ENCODE measurements around the gene TBC1D1. TPM values are rescaled to one million over a fixed set of nuclear protein-coding genes. Genes with fewer than 3 reads are reported as not detected.

TBC1D1 gene
- total RNA-seq, 4 donors from 2014 or later = 206 to 258 (median 221) TPM

- TF ChIP-seq CTCF (IDR thresholded peaks at IDR 0.05) (no peak), POLR2A (IDR thresholded peaks at IDR 0.05; ENCODE audit: low read depth) (no peak), EP300 (IDR thresholded peaks at IDR 0.05) (no peak), POLR2AphosphoS5 (IDR thresholded peaks at IDR 0.05) (no peak)
- 60% methylated on average over 13 of the region's 17 CpGs for WGBS
- no peaks in the 10 kb centered on the region for H3K36me3 ChIP-seq
- H3K27ac ChIP-seq (replicated peaks in 1 of 4) = peak overlapping the region; percentile 9 to 47 (median 38)
- no peaks in the 10 kb centered on the region for H3K9me3 ChIP-seq
- H3K4me3 ChIP-seq = no peak overlapping the region
- intact Hi-C loops (cut with DNase I) = no loop called here
- no peak for DNase-seq (ENCODE audit: extremely low spot score)
- peaks cover 24 to 30% (median 27%) of the 10 kb centered on the region in 4 donors for H3K4me1 ChIP-seq
- no peaks in the 10 kb centered on the region for H3K27me3 ChIP-seq
Observed at GRCh38 chr4:38154681-38155588, 264.1 kb downstream of the TBC1D1 start.

GRCh38 chr4:38155589-38156294 lies 264.9 kb downstream of the TBC1D1 start:
- intact Hi-C loops (cut with DNase I) = no loop called here
- TF ChIP-seq EP300 (IDR thresholded peaks at IDR 0.05) = no peak
- TF ChIP-seq POLR2AphosphoS5 (IDR thresholded peaks at IDR 0.05) = no peak
- TF ChIP-seq CTCF (IDR thresholded peaks at IDR 0.05) = no peak
- no peak for TF ChIP-seq POLR2A (IDR thresholded peaks at IDR 0.05; ENCODE audit: low read depth)
- no peaks in the 10 kb centered on the region for H3K9me3 ChIP-seq
- no peaks in the 10 kb centered on the region for H3K36me3 ChIP-seq
- H3K27ac ChIP-seq (replicated peaks in 1 of 4) = peak overlapping the region in 2 of 4 donors; percentile 13 to 20
- peaks cover 21 to 27% (median 24%) of the 10 kb centered on the region in 4 donors for H3K4me1 ChIP-seq
- 93% methylated on average over 7 of the region's 7 CpGs for WGBS
- no peak for DNase-seq (ENCODE audit: extremely low spot score)
- H3K27me3 ChIP-seq = no peaks in the 10 kb centered on the region
- no peak overlapping the region for H3K4me3 ChIP-seq

- H3K9me3 ChIP-seq = no peaks in the 10 kb centered on the region
- WGBS = 60% methylated on average over 1 of the region's 1 CpG
- H3K4me1 ChIP-seq = peaks cover 25 to 36% (median 34%) of the 10 kb centered on the region in 4 donors
- H3K36me3 ChIP-seq = no peaks in the 10 kb centered on the region
- no peaks in the 10 kb centered on the region for H3K27me3 ChIP-seq
- intact Hi-C loops (cut with DNase I) = no loop called here
- no peak for DNase-seq (ENCODE audit: extremely low spot score)
- H3K4me3 ChIP-seq = no peak overlapping the region
- TF ChIP-seq POLR2A (IDR thresholded peaks at IDR 0.05; ENCODE audit: low read depth) = no peak
- TF ChIP-seq CTCF (IDR thresholded peaks at IDR 0.05) = no peak
- TF ChIP-seq EP300 (IDR thresholded peaks at IDR 0.05) = no peak
- no peak for TF ChIP-seq POLR2AphosphoS5 (IDR thresholded peaks at IDR 0.05)
- no peak overlapping the region for H3K27ac ChIP-seq (replicated peaks in 1 of 4)
Observed at GRCh38 chr4:38157592-38157991, 266.7 kb downstream of the TBC1D1 start.

- 53% methylated on average over 3 of the region's 3 CpGs for WGBS
- peak overlapping the region in 3 of 4 donors; percentile 50 to 58 (median 54) for H3K27ac ChIP-seq (replicated peaks in 1 of 4)
- peaks cover 9 to 29% (median 20%) of the 10 kb centered on the region in 4 donors for H3K4me1 ChIP-seq
Observed at GRCh38 chr4:38160487-38161207, 269.8 kb downstream of the TBC1D1 start.

More at GRCh38 chr4:38160487-38161207, 269.8 kb downstream of the TBC1D1 start:
- TF ChIP-seq POLR2A (IDR thresholded peaks at IDR 0.05; ENCODE audit: low read depth) = no peak
- TF ChIP-seq POLR2AphosphoS5 (IDR thresholded peaks at IDR 0.05) = no peak
- TF ChIP-seq CTCF (IDR thresholded peaks at IDR 0.05) = no peak
- no peak for TF ChIP-seq EP300 (IDR thresholded peaks at IDR 0.05)
- no peak for DNase-seq (ENCODE audit: extremely low spot score)
- Histone ChIP-seq H3K27me3 (no peaks in the 10 kb centered on the region), H3K4me3 (no peak overlapping the region), H3K9me3 (peaks cover 0 to 4% (median 0%) of the 10 kb centered on the region in 4 donors), H3K36me3 (no peaks in the 10 kb centered on the region)
- intact Hi-C loops (cut with DNase I) = no loop called here

Data from esophagus muscularis mucosa (tissue), 4 donors.